Measurements from ENCODE around the gene UBE2E2. TPM values are rescaled to one million over a fixed set of nuclear protein-coding genes. Genes with fewer than 3 reads are reported as not detected.
"Not testable (repeated sequence)": the region's sequence is repeated elsewhere in the genome, so short reads cannot be mapped to it uniquely, and the experiment has no call there.

UBE2E2 gene
- total RNA-seq, 2 experiments from 2014 or later = 0.55 to 1.3 TPM

- CTCF ChIA-PET = no interaction called here
- no peak overlapping the region for H3K27ac Mint-ChIP-seq
- no peak for DNase-seq
- no peaks in the 10 kb centered on the region for H3K4me1 Mint-ChIP-seq
- POLR2A ChIA-PET = no interaction called here
- no peaks in the 10 kb centered on the region for H3K9me3 Mint-ChIP-seq
- no peak overlapping the region for H3K4me3 Mint-ChIP-seq
- H3K27me3 Mint-ChIP-seq = no peaks in the 10 kb centered on the region
- H3K36me3 Mint-ChIP-seq (ENCODE audit: low read depth) = no peaks in the 10 kb centered on the region
These were observed 141.8 kb downstream of the UBE2E2 start for GRCh38 chr3:23344886-23345285.

GRCh38 chr3:23349444-23349843 lies 146.3 kb downstream of the UBE2E2 start:
- POLR2A ChIA-PET; H3K27me3 Mint-ChIP-seq; H3K4me3 Mint-ChIP-seq; DNase-seq; H3K36me3 Mint-ChIP-seq (ENCODE audit: low read depth); CTCF ChIA-PET; H3K9me3 Mint-ChIP-seq; H3K27ac Mint-ChIP-seq; H3K4me1 Mint-ChIP-seq: not testable (repeated sequence)

- Mint-ChIP-seq H3K27me3 (no peaks in the 10 kb centered on the region), H3K36me3 (ENCODE audit: low read depth) (no peaks in the 10 kb centered on the region), H3K4me1 (no peaks in the 10 kb centered on the region), H3K4me3 (no peak overlapping the region), H3K9me3 (peaks cover 2% of the 10 kb centered on the region), H3K27ac (no peak overlapping the region)
- no peak for DNase-seq
- CTCF ChIA-PET = no interaction called here
- POLR2A ChIA-PET = no interaction called here
These were observed 153.0 kb downstream of the UBE2E2 start for GRCh38 chr3:23356169-23356568.

GRCh38 chr3:23356923-23357322 lies 153.8 kb downstream of the UBE2E2 start:
- no peak overlapping the region for H3K4me3 Mint-ChIP-seq
- H3K9me3 Mint-ChIP-seq = peaks cover 2% of the 10 kb centered on the region
- no peaks in the 10 kb centered on the region for H3K36me3 Mint-ChIP-seq (ENCODE audit: low read depth)
- CTCF ChIA-PET = no interaction called here
- no peak for DNase-seq
- POLR2A ChIA-PET = no interaction called here
- no peaks in the 10 kb centered on the region for H3K4me1 Mint-ChIP-seq
- no peak overlapping the region for H3K27ac Mint-ChIP-seq
- H3K27me3 Mint-ChIP-seq = no peaks in the 10 kb centered on the region

- Mint-ChIP-seq H3K4me3 (no peak overlapping the region), H3K27ac (no peak overlapping the region), H3K9me3 (no peaks in the 10 kb centered on the region), H3K4me1 (no peaks in the 10 kb centered on the region), H3K27me3 (no peaks in the 10 kb centered on the region), H3K36me3 (ENCODE audit: low read depth) (no peaks in the 10 kb centered on the region)
- CTCF ChIA-PET = no interaction called here
- POLR2A ChIA-PET = no interaction called here
- no peak for DNase-seq
These were observed 156.0 kb downstream of the UBE2E2 start for GRCh38 chr3:23359116-23359515.

GRCh38 chr3:23365066-23365465 lies 161.9 kb downstream of the UBE2E2 start:
- POLR2A ChIA-PET = no interaction called here
- CTCF ChIA-PET = no interaction called here
- Mint-ChIP-seq H3K4me3 (no peak overlapping the region), H3K9me3 (peaks cover 2% of the 10 kb centered on the region), H3K27me3 (no peaks in the 10 kb centered on the region), H3K27ac (no peak overlapping the region), H3K36me3 (ENCODE audit: low read depth) (no peaks in the 10 kb centered on the region), H3K4me1 (no peaks in the 10 kb centered on the region)
- no peak for DNase-seq

GRCh38 chr3:23368731-23369130 lies 165.6 kb downstream of the UBE2E2 start:
- H3K4me3 Mint-ChIP-seq = no peak overlapping the region
- ChIA-PET CTCF (no interaction called here), POLR2A (no interaction called here)
- no peaks in the 10 kb centered on the region for H3K27me3 Mint-ChIP-seq
- no peak for DNase-seq
- peaks cover 2% of the 10 kb centered on the region for H3K9me3 Mint-ChIP-seq
- no peak overlapping the region for H3K27ac Mint-ChIP-seq
- H3K36me3 Mint-ChIP-seq (ENCODE audit: low read depth) = no peaks in the 10 kb centered on the region
- H3K4me1 Mint-ChIP-seq = no peaks in the 10 kb centered on the region

GRCh38 chr3:23372285-23372684 lies 169.2 kb downstream of the UBE2E2 start:
- ChIA-PET POLR2A (no interaction called here), CTCF (no interaction called here)
- H3K36me3 Mint-ChIP-seq (ENCODE audit: low read depth) = no peaks in the 10 kb centered on the region
- no peaks in the 10 kb centered on the region for H3K4me1 Mint-ChIP-seq
- H3K9me3 Mint-ChIP-seq = no peaks in the 10 kb centered on the region
- no peak overlapping the region for H3K27ac Mint-ChIP-seq
- no peaks in the 10 kb centered on the region for H3K27me3 Mint-ChIP-seq
- H3K4me3 Mint-ChIP-seq = no peak overlapping the region
- no peak for DNase-seq

GRCh38 chr3:23376516-23377248 lies 173.6 kb downstream of the UBE2E2 start:
- Mint-ChIP-seq H3K9me3 (no peaks in the 10 kb centered on the region), H3K4me1 (no peaks in the 10 kb centered on the region), H3K4me3 (no peak overlapping the region), H3K27ac (no peak overlapping the region), H3K27me3 (no peaks in the 10 kb centered on the region), H3K36me3 (ENCODE audit: low read depth) (no peaks in the 10 kb centered on the region)
- DNase-seq = no peak
- CTCF ChIA-PET = no interaction called here
- POLR2A ChIA-PET = interaction anchor here (1.2 kb wide), 1 partner anchor 19 kb away, joined by 4 read pairs; no protein-coding TSS in a partner anchor

- no peaks in the 10 kb centered on the region for H3K27me3 Mint-ChIP-seq
- ChIA-PET CTCF (no interaction called here), POLR2A (interaction anchor here (1.2 kb wide), 1 partner anchor 18 kb away, joined by 4 read pairs; no protein-coding TSS in a partner anchor)
- no peaks in the 10 kb centered on the region for H3K4me1 Mint-ChIP-seq
- no peak overlapping the region for H3K27ac Mint-ChIP-seq
- H3K9me3 Mint-ChIP-seq = no peaks in the 10 kb centered on the region
- H3K4me3 Mint-ChIP-seq = no peak overlapping the region
- no peak for DNase-seq
- H3K36me3 Mint-ChIP-seq (ENCODE audit: low read depth) = no peaks in the 10 kb centered on the region
These were observed 175.0 kb downstream of the UBE2E2 start for GRCh38 chr3:23377928-23378672.

GRCh38 chr3:23383875-23384274 lies 180.7 kb downstream of the UBE2E2 start:
- no peaks in the 10 kb centered on the region for H3K36me3 Mint-ChIP-seq (ENCODE audit: low read depth)
- H3K4me3 Mint-ChIP-seq = no peak overlapping the region
- H3K4me1 Mint-ChIP-seq = no peaks in the 10 kb centered on the region
- no peaks in the 10 kb centered on the region for H3K9me3 Mint-ChIP-seq
- ChIA-PET POLR2A (no interaction called here), CTCF (no interaction called here)
- no peak overlapping the region for H3K27ac Mint-ChIP-seq
- no peak for DNase-seq
- H3K27me3 Mint-ChIP-seq = no peaks in the 10 kb centered on the region

GRCh38 chr3:23385327-23385726 lies 182.2 kb downstream of the UBE2E2 start:
- DNase-seq = no peak
- no peaks in the 10 kb centered on the region for H3K36me3 Mint-ChIP-seq (ENCODE audit: low read depth)
- no peaks in the 10 kb centered on the region for H3K4me1 Mint-ChIP-seq
- CTCF ChIA-PET = no interaction called here
- H3K27ac Mint-ChIP-seq = no peak overlapping the region
- POLR2A ChIA-PET = no interaction called here
- no peaks in the 10 kb centered on the region for H3K9me3 Mint-ChIP-seq
- no peaks in the 10 kb centered on the region for H3K27me3 Mint-ChIP-seq
- H3K4me3 Mint-ChIP-seq = no peak overlapping the region

- Mint-ChIP-seq H3K36me3 (ENCODE audit: low read depth) (no peaks in the 10 kb centered on the region), H3K4me1 (no peaks in the 10 kb centered on the region), H3K9me3 (no peaks in the 10 kb centered on the region), H3K4me3 (no peak overlapping the region), H3K27me3 (no peaks in the 10 kb centered on the region), H3K27ac (no peak overlapping the region)
- POLR2A ChIA-PET = no interaction called here
- CTCF ChIA-PET = no interaction called here
- no peak for DNase-seq
These were observed 184.3 kb downstream of the UBE2E2 start for GRCh38 chr3:23387286-23387918.

- Mint-ChIP-seq H3K9me3 (no peaks in the 10 kb centered on the region), H3K36me3 (ENCODE audit: low read depth) (no peaks in the 10 kb centered on the region), H3K4me1 (no peaks in the 10 kb centered on the region), H3K4me3 (no peak overlapping the region), H3K27ac (no peak overlapping the region), H3K27me3 (no peaks in the 10 kb centered on the region)
- DNase-seq = no peak
- ChIA-PET POLR2A (no interaction called here), CTCF (no interaction called here)
These were observed 186.0 kb downstream of the UBE2E2 start for GRCh38 chr3:23389089-23389488.
